ENCODE measurements around the gene LTBP1.
A peak's percentile ranks its signal among the peaks of the same experiment; 100 is the strongest.
"Not testable (repeated sequence)": the region's sequence is repeated elsewhere in the genome, so short reads cannot be mapped to it uniquely, and the experiment has no call there.

LTBP1 gene

DNA sequence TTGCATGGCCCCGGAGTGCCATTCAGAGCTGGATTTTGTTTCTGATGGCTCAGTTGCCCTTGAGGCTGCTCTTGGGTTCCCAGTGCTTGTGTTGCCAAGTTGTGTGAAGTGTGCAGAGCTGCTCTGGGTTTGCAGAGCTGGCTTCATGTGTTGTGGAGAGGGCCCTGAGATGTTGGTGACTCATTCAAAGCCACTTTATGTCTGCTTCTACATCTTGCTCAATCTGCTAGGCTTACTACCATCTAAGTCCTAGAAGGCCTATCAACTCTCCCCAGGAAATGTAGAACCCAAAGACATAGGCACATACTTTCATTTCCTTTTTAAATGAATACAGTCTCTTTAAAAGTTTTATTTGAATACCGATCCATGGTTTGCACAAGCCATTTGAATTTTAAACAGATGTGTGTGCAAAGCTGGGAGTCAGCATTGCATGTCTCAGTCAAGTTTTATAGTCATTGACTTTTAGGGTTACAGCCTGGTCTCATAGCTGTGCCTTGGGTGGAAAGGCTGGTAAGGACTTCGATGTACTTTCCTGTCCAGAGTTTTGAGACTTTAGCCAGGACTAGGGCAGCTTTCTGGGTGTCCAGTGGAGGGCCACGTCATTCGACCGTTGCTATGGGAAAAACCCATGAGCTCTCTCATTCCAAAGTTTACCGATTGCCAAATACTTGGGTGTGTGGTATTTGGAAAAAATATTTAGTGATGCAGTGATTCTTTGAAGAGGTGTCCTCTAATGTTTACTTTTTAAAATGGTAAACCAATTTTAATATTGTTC, 105.0 kb downstream of the LTBP1 start:
- DNase-seq, result no peak

DNA sequence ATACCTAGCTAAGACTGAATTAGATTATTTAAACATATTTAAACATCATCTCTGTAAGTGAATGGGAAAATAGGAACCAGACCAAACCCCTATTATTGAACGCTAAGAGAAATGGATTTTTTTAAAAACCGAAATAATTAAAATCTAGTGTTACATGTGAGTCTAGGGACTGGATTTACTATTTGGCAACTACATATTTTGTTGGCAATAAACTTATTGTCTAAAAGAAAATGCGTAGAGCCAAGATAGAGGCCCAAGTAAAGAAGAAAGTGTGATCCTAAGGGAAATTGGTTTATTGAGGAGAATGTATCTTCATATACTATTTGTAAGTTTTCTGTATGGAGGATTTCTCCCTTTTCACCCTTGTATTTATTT, 105.6 kb downstream of the LTBP1 start:
- DNase-seq, result no peak

DNA sequence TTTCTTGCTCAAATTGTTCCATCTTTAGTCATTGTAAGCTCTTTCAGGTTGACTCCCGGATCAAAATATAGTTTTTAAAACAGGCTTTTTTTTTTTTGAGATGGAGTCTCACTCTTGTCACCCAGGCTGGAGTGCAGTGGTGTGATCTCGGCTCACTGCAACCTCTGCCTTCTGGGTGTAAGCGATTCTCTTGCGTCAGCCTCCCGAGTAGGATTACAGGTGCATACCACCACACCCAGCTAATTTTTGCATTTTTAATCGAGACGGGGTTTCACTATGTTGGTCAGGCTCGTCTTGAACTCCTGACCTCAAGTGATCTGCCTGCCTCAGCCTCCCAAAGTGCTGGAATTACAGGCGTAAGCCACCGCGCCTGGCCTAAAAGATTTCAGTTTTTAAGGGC, 106.0 kb downstream of the LTBP1 start:
- not testable (repeated sequence) for DNase-seq

DNA sequence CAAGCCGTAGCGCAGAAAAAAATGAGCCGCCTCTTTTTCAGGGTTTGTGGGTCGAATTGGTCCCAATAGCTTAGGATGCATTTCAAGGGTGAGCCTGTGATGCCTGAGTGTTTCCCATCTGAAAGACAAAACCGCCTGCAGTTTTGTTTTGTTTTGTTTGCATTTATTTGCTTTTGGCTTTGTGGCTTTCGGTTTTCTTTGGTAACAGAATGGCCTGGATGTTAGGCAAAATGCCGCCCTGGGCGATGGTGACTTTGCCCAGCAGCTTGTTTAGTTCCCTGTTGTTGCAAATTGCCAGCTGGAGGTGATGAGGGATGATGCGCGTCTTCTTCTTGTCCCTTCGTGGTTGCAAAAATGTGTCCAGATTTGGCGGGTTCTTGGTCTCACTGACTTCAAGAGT, 109.4 kb downstream of the LTBP1 start:
- DNase-seq, result no peak

DNA sequence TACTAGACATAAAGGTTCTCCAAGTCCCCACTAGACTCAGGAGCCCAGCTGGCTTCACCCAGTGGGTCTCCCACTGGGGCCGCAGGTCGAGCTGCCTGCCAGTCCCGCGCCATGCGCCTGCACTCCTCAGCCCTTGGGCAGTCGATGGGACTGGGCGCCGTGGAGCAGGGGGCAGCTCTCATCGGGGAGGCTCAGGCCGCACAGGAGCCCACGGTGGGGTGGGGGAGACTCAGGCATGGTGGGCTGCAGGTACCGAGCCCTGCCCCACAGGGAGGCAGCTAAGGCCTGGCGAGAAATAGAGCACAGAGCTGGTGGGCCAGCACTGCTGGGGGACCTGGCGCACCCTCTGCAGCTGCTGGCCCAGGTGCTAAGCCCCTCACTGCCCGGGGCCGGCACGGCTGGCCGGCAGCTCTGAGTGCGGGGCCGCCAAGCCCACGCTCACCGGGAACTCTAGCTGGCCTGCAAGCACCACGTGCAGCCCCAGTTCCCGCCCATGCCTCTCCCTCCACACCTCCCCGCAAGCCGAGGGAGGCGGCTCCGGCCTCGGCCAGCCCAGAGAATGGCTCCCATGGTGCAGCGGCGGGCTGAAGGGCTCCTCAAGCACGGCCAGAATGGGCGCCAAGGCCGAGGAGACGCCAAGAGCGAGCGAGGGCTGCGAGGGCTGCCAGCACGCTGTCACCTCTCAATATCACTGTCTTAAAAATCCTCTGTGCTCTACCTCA, 110.7 kb downstream of the LTBP1 start:
- DNase-seq, result not testable (repeated sequence)

DNA sequence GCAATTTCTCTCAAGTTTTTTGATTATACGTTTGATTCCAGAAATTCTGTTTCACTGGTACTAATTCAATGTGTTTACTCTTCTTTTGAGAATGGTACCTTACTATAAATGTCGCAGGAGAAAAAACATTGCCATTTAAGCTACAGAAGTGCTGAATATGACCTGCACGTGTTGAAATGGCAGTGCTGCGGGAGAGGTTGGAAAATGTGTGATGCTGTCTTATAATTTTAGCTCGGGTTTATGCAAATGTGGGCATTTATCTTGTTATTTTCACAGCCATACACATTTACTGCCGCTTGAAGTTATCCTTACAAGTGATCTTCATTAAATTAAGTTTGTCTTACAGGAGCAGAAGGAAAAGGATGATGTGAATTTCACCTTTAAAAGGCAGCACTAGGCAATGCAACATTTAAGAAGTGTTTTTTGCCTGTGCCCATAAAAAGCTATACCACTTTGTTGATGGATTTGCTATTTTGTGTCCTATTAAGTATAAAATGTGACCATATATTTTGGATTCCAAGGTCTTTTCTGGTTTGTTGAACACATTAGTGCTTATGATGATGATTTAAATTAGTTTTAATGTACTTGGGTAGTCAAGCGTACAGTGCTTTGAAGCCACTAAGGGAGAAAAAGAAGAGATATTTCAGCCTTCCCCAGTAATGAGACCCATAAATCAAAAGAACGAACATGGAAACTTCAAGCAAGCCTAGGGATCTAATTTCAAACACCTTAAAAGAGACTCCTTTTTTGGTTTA, 112.1 kb downstream of the LTBP1 start:
- DNase-seq, result peak; percentile 86

DNA sequence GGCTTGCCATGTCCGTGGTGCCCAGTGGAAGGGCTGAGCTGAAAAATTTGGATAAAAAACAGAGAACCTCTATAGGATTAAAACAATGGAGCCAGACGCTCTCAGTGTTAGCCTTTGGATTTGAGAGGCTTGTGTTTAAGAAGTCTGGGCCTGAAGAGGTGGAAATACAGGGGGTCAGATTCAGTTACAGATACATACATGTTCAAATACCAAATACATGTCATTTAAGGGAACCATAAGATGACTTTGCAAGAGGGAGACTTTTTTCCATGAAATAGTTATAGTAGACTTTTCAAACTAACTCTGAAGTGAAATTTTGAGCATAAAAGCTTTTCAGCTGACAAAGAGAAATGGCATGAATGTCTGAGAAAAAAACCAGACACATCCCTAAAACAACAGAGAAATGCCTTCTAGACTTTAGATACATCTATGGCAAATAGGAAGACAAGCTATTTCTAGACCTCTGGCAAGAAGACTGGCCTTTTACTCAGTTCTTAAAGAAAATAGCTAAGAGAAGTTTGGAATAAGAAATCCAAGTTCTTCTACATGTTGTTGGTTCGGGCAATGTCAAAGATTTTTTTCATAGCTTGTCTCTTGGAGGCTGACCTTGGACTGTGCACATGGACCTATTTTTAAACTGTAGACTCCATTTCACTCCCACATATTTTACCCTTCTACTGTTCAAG, 112.9 kb downstream of the LTBP1 start:
- no peak for DNase-seq

DNA sequence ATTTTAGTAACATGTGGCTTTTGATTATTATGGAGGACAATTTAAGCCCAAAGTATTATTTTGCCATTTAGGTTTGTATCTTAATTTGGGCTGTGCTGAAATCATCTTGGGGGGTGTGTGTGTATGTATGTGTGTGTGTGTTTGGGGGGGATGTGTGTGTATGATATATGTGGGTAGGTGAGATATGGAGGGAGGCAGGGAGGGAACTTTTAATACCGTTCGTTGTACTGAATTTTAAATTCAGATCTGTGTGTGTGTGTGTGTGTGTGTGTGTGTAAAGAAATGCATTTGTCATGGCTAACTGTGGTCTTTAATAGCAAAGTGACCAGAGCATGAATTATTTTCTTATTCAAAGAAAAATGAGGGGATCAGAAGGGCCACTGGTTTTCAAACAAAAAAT, 113.7 kb downstream of the LTBP1 start:
- no peak for DNase-seq

DNA sequence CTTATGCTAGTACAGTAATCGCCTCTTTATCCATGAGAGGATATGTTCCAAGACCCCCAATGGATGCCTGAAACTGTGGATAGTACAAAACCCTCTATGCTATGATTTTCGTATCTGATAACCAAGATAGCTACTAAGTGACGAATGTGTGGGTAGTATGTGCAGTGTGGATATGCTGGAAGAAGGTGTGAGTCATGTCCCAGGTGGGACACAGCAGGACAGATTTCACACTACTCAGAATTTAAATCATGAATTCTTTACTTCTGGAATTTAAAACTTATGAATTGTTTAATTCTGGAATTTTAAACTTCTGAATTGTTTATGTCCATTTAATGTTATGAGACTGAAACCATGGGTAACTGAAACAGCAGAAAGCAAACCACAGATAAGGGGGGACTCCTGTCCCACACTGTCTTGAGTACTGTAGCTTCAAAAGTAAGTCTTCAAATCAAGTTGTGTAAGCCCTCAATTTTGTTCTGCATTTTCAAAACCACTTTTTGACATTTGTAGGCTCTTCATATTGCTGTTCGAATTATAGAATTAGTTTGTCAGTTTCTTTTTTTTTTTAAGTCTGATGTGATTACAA, 116.0 kb downstream of the LTBP1 start:
- DNase-seq, result no peak

DNA sequence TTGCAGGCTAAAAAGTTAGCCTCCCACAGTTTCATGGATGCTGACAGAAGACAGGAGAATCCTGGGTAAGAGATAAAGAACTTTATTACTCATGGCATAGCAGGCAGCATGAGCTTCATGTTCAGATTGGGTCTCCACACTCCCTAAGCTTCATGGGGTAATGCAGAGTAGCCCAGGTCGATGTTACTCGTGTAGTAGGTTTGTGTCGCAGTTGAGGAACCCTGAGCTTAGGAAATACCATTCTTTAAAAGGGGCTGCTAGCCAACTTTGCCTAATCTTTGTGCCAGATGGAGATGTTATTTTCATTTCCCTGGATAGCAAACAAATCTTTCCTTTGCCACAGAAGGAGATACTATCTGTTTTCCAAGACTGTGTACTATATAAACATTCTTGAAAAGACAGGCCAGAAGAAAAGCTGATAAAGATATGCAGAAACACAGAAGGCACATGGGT, 117.6 kb downstream of the LTBP1 start:
- no peak for DNase-seq

DNA sequence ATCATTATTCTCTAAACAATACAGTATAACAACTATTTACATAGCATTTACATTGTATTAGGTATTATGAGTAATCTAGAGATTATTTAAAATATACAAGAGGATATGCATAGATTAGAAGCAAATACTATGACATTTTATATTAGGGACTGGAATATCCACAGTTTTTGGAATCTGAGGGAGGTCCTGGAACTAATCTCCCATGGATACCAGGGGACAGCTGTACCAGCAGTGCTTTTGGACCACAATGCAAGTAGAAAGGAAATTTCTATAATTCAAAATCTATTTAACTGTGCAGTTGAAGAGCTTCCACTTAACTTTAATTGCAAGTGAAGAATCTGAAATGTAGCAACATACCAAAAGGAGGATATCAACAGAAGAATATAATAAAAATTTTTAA, 120.8 kb downstream of the LTBP1 start:
- no peak for DNase-seq

DNA sequence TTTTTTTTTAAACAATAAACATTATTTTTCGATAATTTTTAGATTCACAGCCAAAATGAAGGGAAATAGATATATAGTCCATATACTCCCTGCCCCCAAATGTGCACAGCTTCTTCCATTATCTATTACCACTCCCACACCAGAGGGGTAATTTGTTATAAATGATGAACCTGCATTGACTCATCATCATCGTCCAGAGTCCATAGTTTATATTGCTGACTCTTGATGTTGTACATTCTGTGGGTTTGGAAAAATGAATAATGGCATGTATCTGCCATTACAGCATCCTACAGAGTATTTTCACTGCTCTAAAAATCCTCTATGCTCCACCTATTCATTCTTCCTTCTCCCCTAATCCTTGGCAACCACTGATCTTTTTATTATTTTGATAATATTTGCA, 121.5 kb downstream of the LTBP1 start:
- DNase-seq, result no peak

DNA sequence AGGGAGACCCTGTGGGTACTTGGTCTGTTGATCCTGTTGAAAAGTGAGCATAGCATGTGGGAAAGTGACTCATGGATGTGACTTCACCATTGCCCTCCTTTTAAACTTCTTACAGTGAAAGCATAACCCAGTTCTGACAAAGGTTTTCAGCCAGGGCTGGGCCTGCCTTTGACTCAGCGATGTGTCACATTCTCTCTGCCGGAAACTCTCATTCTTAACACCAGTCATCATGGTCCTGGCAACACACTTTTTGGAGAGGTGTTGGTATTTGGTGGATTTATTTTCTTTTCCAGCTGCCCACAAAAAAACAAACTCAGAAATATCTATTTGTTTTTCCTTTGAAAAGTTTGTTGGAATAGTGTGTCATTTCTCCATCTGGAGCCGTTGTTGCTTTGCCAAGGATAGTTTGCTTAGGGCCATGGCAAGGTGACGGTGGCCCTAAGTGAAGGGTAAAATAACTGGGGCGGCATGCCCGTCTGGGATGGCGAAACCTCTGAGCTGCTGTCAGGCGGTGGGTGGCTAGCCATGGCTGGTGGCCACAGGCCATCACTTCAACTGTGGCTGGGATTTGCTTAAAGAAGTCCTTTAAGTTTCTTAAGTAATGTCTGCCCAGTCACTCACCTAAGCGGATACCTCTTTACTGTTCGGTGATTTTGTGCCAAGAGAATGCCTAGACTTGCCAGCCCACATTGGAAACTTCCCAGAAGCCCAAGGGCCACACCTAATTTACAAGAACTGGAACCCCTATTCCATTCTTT, 123.3 kb downstream of the LTBP1 start:
- no peak for DNase-seq

DNA sequence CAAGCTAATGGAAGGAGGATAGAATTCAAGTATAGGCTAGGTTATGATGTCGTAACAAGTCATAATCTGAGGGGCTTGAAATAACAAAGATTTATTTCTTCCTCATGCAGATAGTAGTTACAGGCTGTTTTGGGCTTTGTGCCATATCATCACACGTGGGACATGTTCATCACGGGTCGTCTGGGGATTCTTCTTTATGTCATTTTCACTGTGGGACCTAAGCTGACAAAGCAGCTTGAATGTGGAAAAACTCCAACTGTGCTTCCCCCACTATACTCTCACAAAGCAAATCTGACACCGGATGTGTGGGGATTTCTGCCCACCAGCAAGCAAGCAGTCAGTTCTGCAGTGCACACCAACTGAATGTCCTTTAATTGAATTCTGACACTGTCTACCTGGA, 124.8 kb downstream of the LTBP1 start:
- no peak for DNase-seq

DNA sequence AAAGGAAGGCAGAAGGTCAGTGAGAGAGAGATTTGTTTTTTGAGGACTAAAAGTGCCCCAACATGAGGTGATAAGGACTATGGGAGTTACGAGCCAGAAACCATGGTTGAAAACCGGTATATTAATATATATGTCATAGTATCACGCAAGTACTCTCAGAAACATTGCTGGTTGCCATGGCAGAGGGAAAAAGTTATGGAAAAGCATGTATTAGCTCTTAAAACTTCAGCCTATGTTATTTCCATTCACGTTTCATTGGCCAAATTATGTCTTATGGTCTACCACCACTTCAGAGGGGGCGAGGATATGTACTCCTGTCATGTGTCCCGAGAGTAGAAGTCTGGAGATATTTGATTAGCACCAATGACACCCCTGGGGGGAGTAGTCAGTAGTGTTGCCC, 125.9 kb downstream of the LTBP1 start:
- no peak for DNase-seq

DNA sequence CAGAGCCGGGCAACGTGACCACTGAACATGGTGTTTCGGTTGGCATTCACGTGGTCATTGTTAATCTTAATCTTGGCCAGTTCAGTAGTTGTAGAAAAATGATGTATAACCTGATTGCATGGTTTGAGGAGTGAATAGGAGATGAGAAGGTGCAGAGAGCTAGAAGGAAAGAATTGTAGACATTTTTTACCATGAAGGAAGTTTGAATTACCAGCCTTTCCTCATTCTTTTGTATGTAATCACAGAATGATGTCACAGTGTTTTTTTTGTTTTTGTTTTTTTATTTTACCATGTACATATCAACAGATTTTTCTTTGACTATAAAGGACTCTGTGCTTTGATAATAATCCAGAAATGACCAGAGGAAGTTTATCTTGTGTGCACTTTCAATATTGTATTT, 126.3 kb downstream of the LTBP1 start:
- no peak for DNase-seq

DNA sequence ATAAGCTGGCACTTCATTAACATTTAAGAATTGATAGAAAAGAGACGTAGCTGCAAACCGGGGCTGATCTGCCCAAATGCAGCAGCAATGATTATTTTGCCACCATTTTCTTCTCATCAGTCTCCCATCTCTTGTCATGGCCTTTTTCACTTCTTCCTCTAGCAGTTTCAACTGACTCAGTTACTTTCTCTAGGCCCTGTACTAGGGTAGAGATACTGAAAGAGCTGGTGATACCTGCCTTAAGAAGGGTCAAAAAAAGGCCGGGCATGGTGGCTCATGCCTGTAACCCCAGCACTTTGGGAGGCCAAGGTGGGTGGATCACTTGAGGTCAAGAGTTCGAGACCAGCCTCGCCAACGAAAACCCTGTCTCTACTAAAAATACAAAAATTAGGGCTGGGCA, 127.4 kb downstream of the LTBP1 start:
- no peak for DNase-seq

DNA sequence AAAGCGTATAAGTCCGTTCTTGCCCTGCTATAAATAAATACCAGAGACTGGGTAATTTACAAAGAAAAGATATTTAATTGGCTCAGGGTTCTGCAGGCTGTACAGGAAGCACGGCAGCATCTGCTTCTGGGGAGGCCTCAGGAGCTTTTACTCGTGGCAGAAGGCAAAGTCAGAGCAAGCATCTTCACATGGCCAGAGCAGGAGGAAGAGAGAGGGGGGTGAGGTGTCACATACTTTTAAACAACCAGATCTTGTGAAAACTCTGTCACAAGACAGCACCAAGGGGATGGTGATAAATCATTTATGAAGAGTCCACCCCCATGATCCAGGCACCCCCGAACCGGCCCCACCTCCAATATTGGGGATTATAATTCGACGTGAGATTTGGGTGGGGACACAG, 130.6 kb downstream of the LTBP1 start:
- DNase-seq, result no peak

DNA sequence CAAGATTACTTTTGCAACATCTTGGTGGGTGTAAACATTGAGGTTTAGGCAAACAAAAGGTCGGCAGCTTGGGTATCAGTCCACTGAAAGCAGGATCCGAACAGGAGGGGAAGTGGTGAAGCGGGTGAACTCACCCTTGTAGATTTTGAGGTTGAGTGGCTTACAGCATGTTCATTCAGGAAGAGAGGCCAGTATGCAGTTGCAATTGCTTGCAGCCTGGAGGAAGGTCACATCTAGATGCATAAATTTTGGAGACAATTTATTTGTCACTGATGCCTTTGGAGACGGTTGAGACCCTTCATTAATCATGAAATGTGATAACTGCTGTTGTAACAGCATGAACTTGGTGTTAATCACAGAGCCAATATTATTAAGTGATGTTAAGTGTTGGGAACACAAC, 131.1 kb downstream of the LTBP1 start:
- DNase-seq, result no peak

DNA sequence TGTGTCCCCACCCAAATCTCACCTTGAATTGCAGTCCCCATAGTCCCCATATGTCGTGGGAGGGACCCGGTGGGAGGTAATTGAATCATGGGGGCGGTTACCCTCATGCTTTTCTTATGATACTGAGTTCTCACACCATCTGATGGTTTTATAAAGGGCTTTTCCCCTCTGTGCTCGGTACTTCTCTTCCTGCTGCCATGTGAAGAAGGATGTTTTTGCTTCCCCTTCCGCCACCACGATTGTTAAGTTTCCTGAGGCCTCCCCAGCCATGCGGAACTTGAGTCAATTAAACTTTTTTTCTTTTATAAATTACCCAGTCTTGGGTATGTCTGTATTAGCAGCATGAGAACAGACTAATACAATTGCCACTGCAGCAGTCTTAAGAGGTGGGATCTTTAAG, 134.9 kb downstream of the LTBP1 start:
- no peak for DNase-seq

DNA sequence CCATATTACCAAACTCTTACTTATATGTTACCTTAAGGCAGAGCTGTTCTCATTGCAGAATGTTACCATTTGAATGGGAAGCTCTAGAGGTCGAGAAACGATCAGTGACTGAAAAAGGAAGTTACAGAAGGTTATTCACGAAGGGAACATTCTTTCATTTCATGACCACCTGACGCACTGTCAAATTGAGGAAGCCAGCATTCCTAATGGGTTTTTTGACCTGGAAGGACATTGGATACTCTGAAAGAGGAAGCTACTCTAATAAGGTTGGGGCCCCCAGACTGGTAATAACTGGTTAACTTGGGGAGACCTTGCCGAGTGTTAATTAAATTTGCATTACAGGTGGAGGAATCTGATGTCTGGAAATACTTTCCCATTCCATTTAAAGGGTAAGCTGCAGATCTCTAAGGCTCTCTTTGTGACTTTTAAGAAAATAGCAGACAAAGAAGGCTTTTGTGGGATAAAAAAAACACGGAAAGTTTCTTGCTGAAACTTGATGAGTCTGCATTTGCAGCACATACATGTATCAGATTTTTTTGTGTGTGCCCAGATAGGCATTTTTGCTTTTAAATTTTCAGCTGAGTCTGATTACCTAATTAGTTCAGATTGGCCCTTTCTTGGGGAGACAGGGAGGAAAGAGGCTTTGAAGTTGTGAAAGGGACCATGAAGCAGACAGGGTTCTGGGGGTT, 137.1 kb downstream of the LTBP1 start:
- DNase-seq, result no peak

DNA sequence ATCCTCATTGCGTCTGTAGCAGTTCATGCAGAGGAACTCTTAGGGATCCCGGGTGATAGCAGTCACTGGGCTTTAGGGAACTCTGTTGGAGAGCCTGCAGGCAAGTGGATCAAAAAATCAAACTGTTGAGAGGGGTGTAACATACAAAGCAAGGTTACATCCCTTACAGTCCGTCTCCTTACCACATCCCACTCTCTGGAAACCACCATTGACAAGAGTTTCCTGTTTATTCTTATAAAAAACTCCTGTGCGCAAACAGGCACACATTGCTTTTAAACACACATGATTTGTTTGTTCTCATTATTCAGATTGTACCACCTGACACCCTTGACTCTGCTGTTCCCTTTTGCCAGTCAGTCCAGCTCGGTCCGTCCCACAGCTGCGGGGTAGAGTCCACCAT, 137.7 kb downstream of the LTBP1 start:
- DNase-seq, result no peak

All from DMS79 (cell line).